SK-N-SH treated with all-trans-retinoic acid at 6 μM for 48 hours (cell line): ENCODE data around the gene SORL1.

Experiments
- ATAC-seq: fragments of 200-7000 bp; cut with Tn5 transposase; 3 replicates; pipeline ENCODE4 v1.9.1; 2020; ENCODE audit warnings: mild to moderate bottlenecking, moderate library complexity
- ARNTL ChIP-seq: fragments of 450-650 bp; formaldehyde crosslinking; IDR thresholded peaks from 2 replicates; pipeline ENCODE4 v1.5.0; 2020; ENCODE audit warnings: low read depth, mild to moderate bottlenecking, moderate library complexity, borderline replicate concordance
- BACH2 ChIP-seq: fragments of 250-450 bp; sonication (Bioruptor Pico); IDR thresholded peaks from 2 replicates; pipeline ENCODE4 v1.9.0; 2021; ENCODE audit warnings: mild to moderate bottlenecking, borderline replicate concordance
- CREB5 ChIP-seq: fragments of 250-450 bp; sonication (Bioruptor Pico); IDR thresholded peaks from 2 replicates; pipeline ENCODE4 v1.5.1; 2020; ENCODE audit warnings: low read depth, mild to moderate bottlenecking, moderate library complexity
- CSDC2 ChIP-seq: fragments of 250-450 bp; sonication (Bioruptor Pico); IDR thresholded peaks from 2 replicates; pipeline ENCODE4 v1.5.0; 2020; ENCODE audit warnings: mild to moderate bottlenecking, moderate library complexity
- CSRNP3 ChIP-seq: fragments of 250-450 bp; sonication (Bioruptor Pico); IDR thresholded peaks from 2 replicates; pipeline ENCODE4 v1.5.1; 2021; ENCODE audit warnings: mild to moderate bottlenecking, moderate library complexity
- ESRRG ChIP-seq: fragments of 250-450 bp; sonication (Bioruptor Pico); IDR thresholded peaks from 2 replicates; pipeline ENCODE4 v1.6.1; 2021; ENCODE audit warnings: mild to moderate bottlenecking
- ISL1 ChIP-seq: fragments of 250-450 bp; sonication (Bioruptor Pico); IDR thresholded peaks from 2 replicates; pipeline ENCODE4 v2.1.2; 2022; ENCODE audit warnings: mild to moderate bottlenecking, moderate library complexity
- OSR1 ChIP-seq: fragments of 250-450 bp; sonication (Bioruptor Pico); IDR thresholded peaks from 2 replicates; pipeline ENCODE4 v1.8.0; 2022; ENCODE audit warnings: moderate library complexity, mild to moderate bottlenecking, inconsistent platforms
- PATZ1 ChIP-seq: fragments of 250-450 bp; sonication (Bioruptor Pico); IDR thresholded peaks from 2 replicates; pipeline ENCODE4 v1.8.0; 2020; ENCODE audit warnings: mild to moderate bottlenecking, moderate library complexity, borderline replicate concordance
- POU6F1 ChIP-seq: fragments of 250-450 bp; sonication (Bioruptor Pico); IDR thresholded peaks from 2 replicates; pipeline ENCODE4 v1.8.0; 2021; ENCODE audit warnings: low read depth, mild to moderate bottlenecking, moderate library complexity, borderline replicate concordance
- PPARA ChIP-seq: fragments of 250-450 bp; sonication (Bioruptor Pico); IDR thresholded peaks from 2 replicates; pipeline ENCODE4 v1.5.0; 2020; ENCODE audit warnings: mild to moderate bottlenecking, borderline replicate concordance
- RARB ChIP-seq: fragments of 250-450 bp; sonication (Bioruptor Pico); IDR thresholded peaks from 2 replicates; pipeline ENCODE4 v1.8.0; 2021; ENCODE audit warnings: mild to moderate bottlenecking, moderate library complexity
- SNAI2 ChIP-seq: fragments of 250-450 bp; sonication (Bioruptor Pico); IDR thresholded peaks from 2 replicates; pipeline ENCODE4 v1.5.0; 2020; ENCODE audit warnings: mild to moderate bottlenecking, moderate library complexity
- TCF4 ChIP-seq: fragments of 250-450 bp; sonication (Bioruptor Pico); IDR thresholded peaks from 2 replicates; pipeline ENCODE4 v1.8.0; 2021; ENCODE audit warnings: mild to moderate bottlenecking, moderate library complexity, borderline replicate concordance
- TOX ChIP-seq: fragments of 250-450 bp; sonication (Bioruptor Pico); IDR thresholded peaks from 2 replicates; pipeline ENCODE4 v1.8.0; 2021; ENCODE audit warnings: mild to moderate bottlenecking, moderate library complexity, borderline replicate concordance
- TSHZ2 ChIP-seq: fragments of 250-450 bp; sonication (Bioruptor Pico); IDR thresholded peaks from 2 replicates; pipeline ENCODE4 v1.5.0; 2020; ENCODE audit warnings: mild to moderate bottlenecking, moderate library complexity
- ZC3H10 ChIP-seq: fragments of 250-450 bp; sonication (Bioruptor Pico); IDR thresholded peaks from 2 replicates; pipeline ENCODE4 v1.5.1; 2021; ENCODE audit warnings: mild to moderate bottlenecking, moderate library complexity
- ZFP3 ChIP-seq: fragments of 250-450 bp; sonication (Bioruptor Pico); IDR thresholded peaks from 2 replicates; pipeline ENCODE4 v1.5.0; 2020; ENCODE audit warnings: mild to moderate bottlenecking, moderate library complexity
- ZFP30 ChIP-seq: fragments of 450-650 bp; formaldehyde crosslinking; IDR thresholded peaks from 2 replicates; pipeline ENCODE4 v1.5.0; 2022; ENCODE audit warnings: mild to moderate bottlenecking, moderate library complexity
- ZNF565 ChIP-seq: fragments of 450-650 bp; formaldehyde crosslinking; conservative IDR thresholded peaks from 2 replicates; pipeline ENCODE4 v1.5.0; 2020; ENCODE audit warnings: low read depth, mild to moderate bottlenecking, moderate library complexity
- ZNF70 ChIP-seq: fragments of 450-650 bp; formaldehyde crosslinking; IDR thresholded peaks from 2 replicates; pipeline ENCODE4 v1.5.0; 2020; ENCODE audit warnings: mild to moderate bottlenecking, moderate library complexity
- ZNF8 ChIP-seq: fragments of 450-650 bp; formaldehyde crosslinking; IDR thresholded peaks from 2 replicates; pipeline ENCODE4 v1.5.0; 2020; ENCODE audit warnings: mild to moderate bottlenecking, moderate library complexity

Gene SORL1

GRCh38 chr11:121439759-121440158 is 12.4 kb upstream of the SORL1 start (continued):
- TF ChIP-seq POU6F1 (CRISPR knock-in tag) (no peak), RARB (no peak)
- TF ChIP-seq, all 23 proteins: peak for 0

- TF ChIP-seq RARB (no peak), CREB5 (CRISPR knock-in tag) (no peak), ARNTL (no peak), ZFP30 (no peak), OSR1 (CRISPR knock-in tag) (no peak), ZFP3 (CRISPR knock-in tag) (no peak), ZNF70 (CRISPR knock-in tag) (no peak), POU6F1 (CRISPR knock-in tag) (no peak), ZNF565 (CRISPR knock-in tag) (no peak)
- ATAC-seq = no peak
These were observed 10.6 kb upstream of the SORL1 start for GRCh38 chr11:121441521-121441920.

- no peak for TF ChIP-seq TCF4 (CRISPR knock-in tag)
- no peak for TF ChIP-seq PPARA (CRISPR knock-in tag)
- TF ChIP-seq BACH2 (CRISPR knock-in tag) = no peak
- TF ChIP-seq TOX (CRISPR knock-in tag) = no peak
- TF ChIP-seq ZFP3 (CRISPR knock-in tag) = no peak
- no peak for TF ChIP-seq ZNF70 (CRISPR knock-in tag)
- no peak for TF ChIP-seq POU6F1 (CRISPR knock-in tag)
- TF ChIP-seq ESRRG (CRISPR knock-in tag) = no peak
- no peak for TF ChIP-seq CSRNP3 (CRISPR knock-in tag)
- no peak for TF ChIP-seq TSHZ2 (CRISPR knock-in tag)
- no peak for TF ChIP-seq CSDC2 (CRISPR knock-in tag)
- TF ChIP-seq ZNF565 (CRISPR knock-in tag) = no peak
- no peak for TF ChIP-seq ZFP30
- TF ChIP-seq ISL1 (CRISPR knock-in tag) = no peak
- TF ChIP-seq ZC3H10 (CRISPR knock-in tag) = no peak
- no peak for TF ChIP-seq OSR1 (CRISPR knock-in tag)
- no peak for TF ChIP-seq SNAI2
- TF ChIP-seq ZNF8 (CRISPR knock-in tag) = no peak
- TF ChIP-seq CREB5 (CRISPR knock-in tag) = no peak
- no peak for TF ChIP-seq PATZ1 (CRISPR knock-in tag)
- ATAC-seq = no peak
These were observed 8.3 kb upstream of the SORL1 start for GRCh38 chr11:121443688-121444275.
